ENCODE data around the gene NCOA1.

- no peak for TF ChIP-seq CTCF (conservative IDR thresholded peaks at IDR 0.05; ENCODE audit: low read depth, low read length)
- no peak for TF ChIP-seq EZH2 (IDR thresholded peaks at IDR 0.05; ENCODE audit: borderline replicate concordance, low read depth, low read length, poor library complexity, severe bottlenecking)
Measured at GRCh38 chr2:24747299-24747698, 256.2 kb downstream of the NCOA1 start.

All from A673 (cell line).